Measurements from ENCODE around the gene OR2AK2.

OR2AK2 gene, protein sequence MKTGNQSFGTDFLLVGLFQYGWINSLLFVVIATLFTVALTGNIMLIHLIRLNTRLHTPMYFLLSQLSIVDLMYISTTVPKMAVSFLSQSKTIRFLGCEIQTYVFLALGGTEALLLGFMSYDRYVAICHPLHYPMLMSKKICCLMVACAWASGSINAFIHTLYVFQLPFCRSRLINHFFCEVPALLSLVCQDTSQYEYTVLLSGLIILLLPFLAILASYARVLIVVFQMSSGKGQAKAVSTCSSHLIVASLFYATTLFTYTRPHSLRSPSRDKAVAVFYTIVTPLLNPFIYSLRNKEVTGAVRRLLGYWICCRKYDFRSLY

DNA sequence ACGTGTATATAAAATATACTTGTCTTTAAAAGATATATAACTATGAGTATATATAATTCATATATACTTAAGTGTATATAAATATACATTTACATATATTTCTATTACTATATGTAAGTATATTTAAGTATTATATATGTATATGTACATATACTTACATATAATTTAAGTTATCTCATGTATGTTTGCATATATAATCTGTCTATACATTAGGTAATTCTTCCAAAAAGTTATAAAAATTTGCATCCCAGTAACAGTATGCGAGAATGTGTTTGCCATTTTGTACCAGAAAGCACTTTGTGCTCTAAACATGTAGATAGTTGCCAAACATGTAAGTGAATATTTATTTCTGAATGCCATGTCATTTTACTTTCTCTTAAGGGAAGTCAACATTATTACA is at the start of gene OR2AK2:
Gene OR2AK2 (plus strand): TSS at position 301 of the 400 bp plus-strand sequence. CDS start 144 bp downstream, outside the sequence.
- Histone ChIP-seq H3F3A (ENCODE audit: insufficient read depth, low read length) (no peaks in the 10 kb centered on the region), H3K9me3 (replicated peaks; ENCODE audit: insufficient read depth, low read length) (no peaks in the 10 kb centered on the region), H3K79me2 (ENCODE audit: low read length) (no peaks in the 10 kb centered on the region), H3K4me2 (ENCODE audit: low read depth, low read length) (no peak within 1 kb of the TSS), H3K9me2 (replicated peaks; ENCODE audit: insufficient read depth, low read length) (no peaks in the 10 kb centered on the region), H3K27ac (ENCODE audit: low read length) (no peak within 1 kb of the TSS), H3K9ac (ENCODE audit: low read length) (no peak within 1 kb of the TSS), H3K36me3 (replicated peaks; ENCODE audit: insufficient read depth, low read length) (no peaks in the 10 kb centered on the region), H3K27me3 (replicated peaks; ENCODE audit: insufficient read depth, low read length) (no peaks in the 10 kb centered on the region), H3K4me1 (ENCODE audit: low read length) (no peaks in the 10 kb centered on the region), H4K20me1 (ENCODE audit: insufficient read depth, low read length) (no peaks in the 10 kb centered on the region), H3K4me3 (ENCODE audit: low read length) (no peak within 1 kb of the TSS), H2AFZ (ENCODE audit: low read length) (no peak within 1 kb of the TSS)
- TF ChIP-seq, protein P1, sequence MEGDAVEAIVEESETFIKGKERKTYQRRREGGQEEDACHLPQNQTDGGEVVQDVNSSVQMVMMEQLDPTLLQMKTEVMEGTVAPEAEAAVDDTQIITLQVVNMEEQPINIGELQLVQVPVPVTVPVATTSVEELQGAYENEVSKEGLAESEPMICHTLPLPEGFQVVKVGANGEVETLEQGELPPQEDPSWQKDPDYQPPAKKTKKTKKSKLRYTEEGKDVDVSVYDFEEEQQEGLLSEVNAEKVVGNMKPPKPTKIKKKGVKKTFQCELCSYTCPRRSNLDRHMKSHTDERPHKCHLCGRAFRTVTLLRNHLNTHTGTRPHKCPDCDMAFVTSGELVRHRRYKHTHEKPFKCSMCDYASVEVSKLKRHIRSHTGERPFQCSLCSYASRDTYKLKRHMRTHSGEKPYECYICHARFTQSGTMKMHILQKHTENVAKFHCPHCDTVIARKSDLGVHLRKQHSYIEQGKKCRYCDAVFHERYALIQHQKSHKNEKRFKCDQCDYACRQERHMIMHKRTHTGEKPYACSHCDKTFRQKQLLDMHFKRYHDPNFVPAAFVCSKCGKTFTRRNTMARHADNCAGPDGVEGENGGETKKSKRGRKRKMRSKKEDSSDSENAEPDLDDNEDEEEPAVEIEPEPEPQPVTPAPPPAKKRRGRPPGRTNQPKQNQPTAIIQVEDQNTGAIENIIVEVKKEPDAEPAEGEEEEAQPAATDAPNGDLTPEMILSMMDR (IDR thresholded peaks at IDR 0.05; ENCODE audit: low read length) = no peak
- TF ChIP-seq EZH2 (optimal IDR thresholded peaks at IDR 0.05; ENCODE audit: low read depth, low read length) (no peak), EZH2phosphoT487 (IDR thresholded peaks at IDR 0.05; ENCODE audit: low read length) (no peak)
- DNase-seq = no peak

DNA sequence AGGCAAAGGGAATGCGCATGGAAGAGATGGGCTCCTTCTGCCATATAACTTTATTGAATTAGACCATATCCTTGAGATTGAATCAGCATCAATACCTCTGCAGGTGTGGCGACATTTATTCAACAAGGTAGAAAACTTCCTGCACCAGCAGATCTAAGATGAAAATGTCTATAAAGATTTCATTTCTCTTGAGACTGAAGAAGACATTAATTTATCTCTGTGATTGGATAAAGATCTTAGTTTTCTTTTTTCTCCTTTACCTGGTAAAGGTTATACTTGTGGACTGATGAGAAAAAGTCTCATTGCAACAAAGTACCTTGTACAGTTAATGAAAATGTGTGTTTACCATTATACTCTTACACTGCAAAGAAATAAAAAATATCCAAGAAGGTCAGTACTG is 45.1 kb upstream of the OR2AK2 start, which contains the start of gene OR2T8:
Gene OR2T8 (plus strand): TSS at position 301 of the 400 bp plus-strand sequence. CDS start 766 bp downstream, outside the sequence.
- Histone ChIP-seq H3K9me3 (replicated peaks; ENCODE audit: insufficient read depth, low read length) (no peaks in the 10 kb centered on the region), H3K9me2 (replicated peaks; ENCODE audit: insufficient read depth, low read length) (no peaks in the 10 kb centered on the region), H3K27ac (ENCODE audit: low read length) (no peak within 1 kb of the TSS), H3K4me3 (ENCODE audit: low read length) (no peak within 1 kb of the TSS), H4K20me1 (ENCODE audit: insufficient read depth, low read length) (no peaks in the 10 kb centered on the region), H3K36me3 (replicated peaks; ENCODE audit: insufficient read depth, low read length) (no peaks in the 10 kb centered on the region), H3K4me2 (ENCODE audit: low read depth, low read length) (no peak within 1 kb of the TSS), H3K79me2 (ENCODE audit: low read length) (no peaks in the 10 kb centered on the region), H3K9ac (ENCODE audit: low read length) (no peak within 1 kb of the TSS), H2AFZ (ENCODE audit: low read length) (no peak within 1 kb of the TSS), H3K4me1 (ENCODE audit: low read length) (no peaks in the 10 kb centered on the region), H3F3A (ENCODE audit: insufficient read depth, low read length) (no peaks in the 10 kb centered on the region), H3K27me3 (replicated peaks; ENCODE audit: insufficient read depth, low read length) (no peaks in the 10 kb centered on the region)
- no peak for DNase-seq
- TF ChIP-seq EZH2phosphoT487 (IDR thresholded peaks at IDR 0.05; ENCODE audit: low read length) (no peak), EZH2 (optimal IDR thresholded peaks at IDR 0.05; ENCODE audit: low read depth, low read length) (no peak)
- TF ChIP-seq, protein P1 (IDR thresholded peaks at IDR 0.05; ENCODE audit: low read length) = no peak

DNA sequence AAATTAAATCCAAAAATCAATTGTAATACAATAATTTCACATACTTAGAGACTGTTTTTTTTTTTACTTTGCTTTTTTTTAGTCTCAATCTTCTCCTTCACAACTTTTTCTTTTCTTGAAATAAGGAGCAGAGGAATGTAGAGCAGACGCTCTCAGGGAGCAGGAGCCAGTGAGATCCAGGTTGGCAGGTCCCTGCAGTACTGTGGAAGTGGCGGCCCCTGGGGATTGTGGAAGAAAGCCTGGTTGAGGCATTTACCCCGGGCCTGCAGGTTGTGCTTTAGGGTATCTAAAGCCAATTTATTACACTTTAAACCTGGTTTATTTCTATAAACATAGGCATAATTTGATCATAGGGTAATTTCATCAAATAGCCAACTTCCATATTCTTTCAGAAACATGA is 41.1 kb upstream of the OR2AK2 start:
- Histone ChIP-seq H4K20me1 (ENCODE audit: insufficient read depth, low read length) (no peaks in the 10 kb centered on the region), H3K27me3 (replicated peaks; ENCODE audit: insufficient read depth, low read length) (no peaks in the 10 kb centered on the region), H2AFZ (ENCODE audit: low read length) (no peak overlapping the region), H3K9me2 (replicated peaks; ENCODE audit: insufficient read depth, low read length) (no peaks in the 10 kb centered on the region), H3K9ac (ENCODE audit: low read length) (no peak overlapping the region), H3K79me2 (ENCODE audit: low read length) (no peaks in the 10 kb centered on the region), H3F3A (ENCODE audit: insufficient read depth, low read length) (no peaks in the 10 kb centered on the region), H3K27ac (ENCODE audit: low read length) (no peak overlapping the region), H3K4me3 (ENCODE audit: low read length) (no peak overlapping the region), H3K4me2 (ENCODE audit: low read depth, low read length) (no peak overlapping the region), H3K4me1 (ENCODE audit: low read length) (no peaks in the 10 kb centered on the region), H3K36me3 (replicated peaks; ENCODE audit: insufficient read depth, low read length) (no peaks in the 10 kb centered on the region), H3K9me3 (replicated peaks; ENCODE audit: insufficient read depth, low read length) (no peaks in the 10 kb centered on the region)
- DNase-seq = no peak
- TF ChIP-seq, protein P1 (IDR thresholded peaks at IDR 0.05; ENCODE audit: low read length) = no peak
- TF ChIP-seq EZH2phosphoT487 (IDR thresholded peaks at IDR 0.05; ENCODE audit: low read length) = no peak
- no peak for TF ChIP-seq EZH2 (optimal IDR thresholded peaks at IDR 0.05; ENCODE audit: low read depth, low read length)
